ENCODE measurements around the gene RTF2.
"Not testable (repeated sequence)": the region's sequence is repeated elsewhere in the genome, so short reads cannot be mapped to it uniquely, and the experiment has no call there.

DNA sequence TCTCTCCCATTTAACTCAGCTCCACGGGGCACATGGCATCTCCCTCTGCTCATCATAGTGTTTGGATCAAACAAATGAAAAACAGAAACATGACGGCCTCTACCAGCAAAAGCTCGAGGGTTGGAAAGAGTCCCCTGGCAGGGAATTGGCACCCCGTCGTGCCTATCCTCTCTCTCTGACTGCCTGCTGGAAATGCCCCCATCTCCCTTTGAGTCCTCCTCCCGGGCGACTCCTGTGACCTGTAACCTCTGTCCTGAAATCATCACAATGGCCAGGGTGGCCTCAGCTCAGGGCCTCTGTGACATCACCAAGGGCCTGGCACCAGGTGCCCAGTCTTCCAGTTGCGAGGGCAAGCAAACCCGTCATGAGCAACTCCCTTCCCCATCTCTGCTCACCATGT is 64.5 kb downstream of the RTF2 start, which contains the start of gene FAM209B:
- TF ChIP-seq, protein P1, sequence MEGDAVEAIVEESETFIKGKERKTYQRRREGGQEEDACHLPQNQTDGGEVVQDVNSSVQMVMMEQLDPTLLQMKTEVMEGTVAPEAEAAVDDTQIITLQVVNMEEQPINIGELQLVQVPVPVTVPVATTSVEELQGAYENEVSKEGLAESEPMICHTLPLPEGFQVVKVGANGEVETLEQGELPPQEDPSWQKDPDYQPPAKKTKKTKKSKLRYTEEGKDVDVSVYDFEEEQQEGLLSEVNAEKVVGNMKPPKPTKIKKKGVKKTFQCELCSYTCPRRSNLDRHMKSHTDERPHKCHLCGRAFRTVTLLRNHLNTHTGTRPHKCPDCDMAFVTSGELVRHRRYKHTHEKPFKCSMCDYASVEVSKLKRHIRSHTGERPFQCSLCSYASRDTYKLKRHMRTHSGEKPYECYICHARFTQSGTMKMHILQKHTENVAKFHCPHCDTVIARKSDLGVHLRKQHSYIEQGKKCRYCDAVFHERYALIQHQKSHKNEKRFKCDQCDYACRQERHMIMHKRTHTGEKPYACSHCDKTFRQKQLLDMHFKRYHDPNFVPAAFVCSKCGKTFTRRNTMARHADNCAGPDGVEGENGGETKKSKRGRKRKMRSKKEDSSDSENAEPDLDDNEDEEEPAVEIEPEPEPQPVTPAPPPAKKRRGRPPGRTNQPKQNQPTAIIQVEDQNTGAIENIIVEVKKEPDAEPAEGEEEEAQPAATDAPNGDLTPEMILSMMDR (CRISPR knock-in tag; IDR thresholded peaks at IDR 0.05) = not testable (repeated sequence)
- not testable (repeated sequence) for TF ChIP-seq EP300 (IDR thresholded peaks at IDR 0.05; ENCODE audit: low read depth in 2 of 2, low read length in 2 of 2); EP300 (CRISPR knock-in tag; IDR thresholded peaks at IDR 0.05; ENCODE audit: borderline replicate concordance); FOXK2 (IDR thresholded peaks at IDR 0.05); SP1 (IDR thresholded peaks at IDR 0.05); SP1 (CRISPR knock-in tag; IDR thresholded peaks at IDR 0.05); CAMTA2 (CRISPR knock-in tag; IDR thresholded peaks at IDR 0.05; ENCODE audit: borderline replicate concordance); ZFP1 (CRISPR knock-in tag; IDR thresholded peaks at IDR 0.05); HDAC6 (IDR thresholded peaks at IDR 0.05; ENCODE audit: low read depth, low read length); RAD21 (CRISPR knock-in tag; IDR thresholded peaks at IDR 0.05); POLR2A (IDR thresholded peaks at IDR 0.05; ENCODE audit: insufficient read depth in 1 of 2, low read depth in 2 of 2, low read length in 2 of 2); NFYB (CRISPR knock-in tag; IDR thresholded peaks at IDR 0.05); SAP130 (CRISPR knock-in tag; IDR thresholded peaks at IDR 0.05; ENCODE audit: low read depth)
- TF ChIP-seq, protein P2, sequence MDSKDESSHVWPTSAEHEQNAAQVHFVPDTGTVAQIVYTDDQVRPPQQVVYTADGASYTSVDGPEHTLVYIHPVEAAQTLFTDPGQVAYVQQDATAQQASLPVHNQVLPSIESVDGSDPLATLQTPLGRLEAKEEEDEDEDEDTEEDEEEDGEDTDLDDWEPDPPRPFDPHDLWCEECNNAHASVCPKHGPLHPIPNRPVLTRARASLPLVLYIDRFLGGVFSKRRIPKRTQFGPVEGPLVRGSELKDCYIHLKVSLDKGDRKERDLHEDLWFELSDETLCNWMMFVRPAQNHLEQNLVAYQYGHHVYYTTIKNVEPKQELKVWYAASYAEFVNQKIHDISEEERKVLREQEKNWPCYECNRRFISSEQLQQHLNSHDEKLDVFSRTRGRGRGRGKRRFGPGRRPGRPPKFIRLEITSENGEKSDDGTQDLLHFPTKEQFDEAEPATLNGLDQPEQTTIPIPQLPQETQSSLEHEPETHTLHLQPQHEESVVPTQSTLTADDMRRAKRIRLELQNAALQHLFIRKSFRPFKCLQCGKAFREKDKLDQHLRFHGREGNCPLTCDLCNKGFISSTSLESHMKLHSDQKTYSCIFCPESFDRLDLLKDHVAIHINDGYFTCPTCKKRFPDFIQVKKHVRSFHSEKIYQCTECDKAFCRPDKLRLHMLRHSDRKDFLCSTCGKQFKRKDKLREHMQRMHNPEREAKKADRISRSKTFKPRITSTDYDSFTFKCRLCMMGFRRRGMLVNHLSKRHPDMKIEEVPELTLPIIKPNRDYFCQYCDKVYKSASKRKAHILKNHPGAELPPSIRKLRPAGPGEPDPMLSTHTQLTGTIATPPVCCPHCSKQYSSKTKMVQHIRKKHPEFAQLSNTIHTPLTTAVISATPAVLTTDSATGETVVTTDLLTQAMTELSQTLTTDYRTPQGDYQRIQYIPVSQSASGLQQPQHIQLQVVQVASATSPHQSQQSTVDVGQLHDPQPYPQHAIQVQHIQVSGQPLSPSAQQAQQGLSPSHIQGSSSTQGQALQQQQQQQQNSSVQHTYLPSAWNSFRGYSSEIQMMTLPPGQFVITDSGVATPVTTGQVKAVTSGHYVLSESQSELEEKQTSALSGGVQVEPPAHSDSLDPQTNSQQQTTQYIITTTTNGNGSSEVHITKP (CRISPR knock-in tag; IDR thresholded peaks at IDR 0.05; ENCODE audit: low read depth) = not testable (repeated sequence)
- TF ChIP-seq, protein P3, sequence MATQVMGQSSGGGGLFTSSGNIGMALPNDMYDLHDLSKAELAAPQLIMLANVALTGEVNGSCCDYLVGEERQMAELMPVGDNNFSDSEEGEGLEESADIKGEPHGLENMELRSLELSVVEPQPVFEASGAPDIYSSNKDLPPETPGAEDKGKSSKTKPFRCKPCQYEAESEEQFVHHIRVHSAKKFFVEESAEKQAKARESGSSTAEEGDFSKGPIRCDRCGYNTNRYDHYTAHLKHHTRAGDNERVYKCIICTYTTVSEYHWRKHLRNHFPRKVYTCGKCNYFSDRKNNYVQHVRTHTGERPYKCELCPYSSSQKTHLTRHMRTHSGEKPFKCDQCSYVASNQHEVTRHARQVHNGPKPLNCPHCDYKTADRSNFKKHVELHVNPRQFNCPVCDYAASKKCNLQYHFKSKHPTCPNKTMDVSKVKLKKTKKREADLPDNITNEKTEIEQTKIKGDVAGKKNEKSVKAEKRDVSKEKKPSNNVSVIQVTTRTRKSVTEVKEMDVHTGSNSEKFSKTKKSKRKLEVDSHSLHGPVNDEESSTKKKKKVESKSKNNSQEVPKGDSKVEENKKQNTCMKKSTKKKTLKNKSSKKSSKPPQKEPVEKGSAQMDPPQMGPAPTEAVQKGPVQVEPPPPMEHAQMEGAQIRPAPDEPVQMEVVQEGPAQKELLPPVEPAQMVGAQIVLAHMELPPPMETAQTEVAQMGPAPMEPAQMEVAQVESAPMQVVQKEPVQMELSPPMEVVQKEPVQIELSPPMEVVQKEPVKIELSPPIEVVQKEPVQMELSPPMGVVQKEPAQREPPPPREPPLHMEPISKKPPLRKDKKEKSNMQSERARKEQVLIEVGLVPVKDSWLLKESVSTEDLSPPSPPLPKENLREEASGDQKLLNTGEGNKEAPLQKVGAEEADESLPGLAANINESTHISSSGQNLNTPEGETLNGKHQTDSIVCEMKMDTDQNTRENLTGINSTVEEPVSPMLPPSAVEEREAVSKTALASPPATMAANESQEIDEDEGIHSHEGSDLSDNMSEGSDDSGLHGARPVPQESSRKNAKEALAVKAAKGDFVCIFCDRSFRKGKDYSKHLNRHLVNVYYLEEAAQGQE (IDR thresholded peaks at IDR 0.05; ENCODE audit: borderline replicate concordance in 1 of 2, low read depth in 1 of 2, low read length in 2 of 2) = not testable (repeated sequence)
